ENCODE data around the gene LYAR. TPM values are rescaled to one million over a fixed set of nuclear protein-coding genes. Genes with fewer than 3 reads are reported as not detected.

LYAR gene
- total RNA-seq, 1 donor from 2014 or later = 15.9 TPM

Other genes with a start within 250 kb of the LYAR start
- not detected in 2 replicates for gene OTOP1, start 63.2 kb downstream of the LYAR start, total RNA-seq
- 15.1 and 17.1 TPM in 2 replicates for gene TMEM128, start 41.9 kb downstream of the LYAR start, total RNA-seq
- 7.2 and 11.6 TPM in 2 replicates for gene ZBTB49, start 97 bp upstream of the LYAR start, total RNA-seq
- not detected in 2 replicates for gene NSG1, start 96.9 kb upstream of the LYAR start, total RNA-seq